RWPE2 (cell line): ENCODE measurements around the gene OR10H4.
"Not testable (repeated sequence)": the region's sequence is repeated elsewhere in the genome, so short reads cannot be mapped to it uniquely, and the experiment has no call there.

ENCODE experiments used
- ATAC-seq: fragments of 200-7000 bp; cut with Tn5 transposase; 3 replicates; pipeline ENCODE4 v1.9.1; 2021; ENCODE audit warnings: low read depth
- DNase-seq: peaks from one replicate; pipeline ENCODE4 v3.0.0-alpha.2; 2020; ENCODE audit warnings: low spot score
- H3K27ac ChIP-seq: fragments of 450-650 bp; 2 replicates; pipeline ENCODE4 v1.5.1; 2017; ENCODE audit warnings: mild to moderate bottlenecking; ENCODE audit not compliant: poor library complexity, severe bottlenecking
- H3K27me3 ChIP-seq: fragments of 250-450 bp; sonication (Bioruptor Pico); 2 replicates; pipeline ENCODE4 v1.5.1; 2021; ENCODE audit warnings: mild to moderate bottlenecking, moderate library complexity; ENCODE audit not compliant: insufficient read depth, poor library complexity, severe bottlenecking
- H3K36me3 ChIP-seq: fragments of 250-450 bp; sonication (Bioruptor Pico); 2 replicates; pipeline ENCODE4 v1.5.1; 2020; ENCODE audit warnings: low read depth, mild to moderate bottlenecking, moderate library complexity
- H3K4me1 ChIP-seq: fragments of 250-450 bp; sonication (Bioruptor Pico); 2 replicates; pipeline ENCODE4 v1.5.1; 2021; ENCODE audit warnings: mild to moderate bottlenecking, moderate library complexity; ENCODE audit not compliant: insufficient read depth, poor library complexity, severe bottlenecking
- H3K4me3 ChIP-seq: fragments of 250-450 bp; sonication (Bioruptor Pico); 2 replicates; pipeline ENCODE4 v1.5.1; 2021; ENCODE audit warnings: mild to moderate bottlenecking, moderate library complexity; ENCODE audit not compliant: severe bottlenecking
- H3K9me3 ChIP-seq: fragments of 250-450 bp; sonication (Bioruptor Pico); 2 replicates; pipeline ENCODE4 v1.5.1; 2021; ENCODE audit warnings: mild to moderate bottlenecking, moderate library complexity; ENCODE audit not compliant: severe bottlenecking
- CTCF ChIP-seq: fragments of 450-650 bp; IDR thresholded peaks from one replicate; pipeline ENCODE4 v1.5.1; 2017; ENCODE audit warnings: mild to moderate bottlenecking, moderate library complexity; ENCODE audit not compliant: poor library complexity, severe bottlenecking

OR10H4 gene

GRCh38 chr19:15948223-15949058 is at the start of gene OR10H4:
OR10H4 (plus strand) TSS chr19:15949008; CDS start chr19:15949008, 0 bp downstream.
- Histone ChIP-seq H3K36me3 (no peaks in the 10 kb centered on the region), H3K27me3 (peaks cover 8% of the 10 kb centered on the region), H3K27ac (no peak within 1 kb of the TSS), H3K4me1 (no peaks in the 10 kb centered on the region), H3K4me3 (no peak within 1 kb of the TSS), H3K9me3 (peaks cover 7% of the 10 kb centered on the region)
- ATAC-seq (no peak), DNase-seq (no peak)
- no peak for TF ChIP-seq CTCF

- not testable (repeated sequence) for H3K4me1 ChIP-seq, DNase-seq, ATAC-seq, H3K4me3 ChIP-seq, H3K27ac ChIP-seq, H3K9me3 ChIP-seq, H3K36me3 ChIP-seq
- H3K27me3 ChIP-seq = peaks cover 14% of the 10 kb centered on the region
Observed at GRCh38 chr19:15899561-15899960, 49.2 kb upstream of the OR10H4 start.

GRCh38 chr19:15900032-15900431 is 48.8 kb upstream of the OR10H4 start:
- H3K4me3 ChIP-seq, H3K4me1 ChIP-seq, ATAC-seq, H3K36me3 ChIP-seq, H3K27ac ChIP-seq, DNase-seq, H3K9me3 ChIP-seq: not testable (repeated sequence)
- peaks cover 14% of the 10 kb centered on the region for H3K27me3 ChIP-seq

- ATAC-seq (no peak), DNase-seq (no peak)
- Histone ChIP-seq H3K4me3 (no peak overlapping the region), H3K27ac (no peak overlapping the region), H3K9me3 (no peaks in the 10 kb centered on the region), H3K4me1 (no peaks in the 10 kb centered on the region), H3K27me3 (peaks cover 14% of the 10 kb centered on the region), H3K36me3 (no peaks in the 10 kb centered on the region)
- no peak for TF ChIP-seq CTCF
Observed at GRCh38 chr19:15900504-15900903, 48.3 kb upstream of the OR10H4 start.

GRCh38 chr19:15902254-15902653 is 46.6 kb upstream of the OR10H4 start:
- Histone ChIP-seq H3K27ac (no peak overlapping the region), H3K4me1 (no peaks in the 10 kb centered on the region), H3K4me3 (no peak overlapping the region), H3K27me3 (peaks cover 14% of the 10 kb centered on the region), H3K36me3 (no peaks in the 10 kb centered on the region), H3K9me3 (no peaks in the 10 kb centered on the region)
- DNase-seq (no peak), ATAC-seq (no peak)
- no peak for TF ChIP-seq CTCF

- H3K4me1 ChIP-seq, H3K27ac ChIP-seq, H3K4me3 ChIP-seq, H3K36me3 ChIP-seq, ATAC-seq, H3K9me3 ChIP-seq, DNase-seq: not testable (repeated sequence)
- H3K27me3 ChIP-seq = peaks cover 14% of the 10 kb centered on the region
Observed at GRCh38 chr19:15902898-15903297, 45.9 kb upstream of the OR10H4 start.
